K562 (cell line): Measurements from ENCODE around the gene ARAP1. TPM values are rescaled to one million over a fixed set of nuclear protein-coding genes. Genes with fewer than 3 reads are reported as not detected.

Source experiments
- ATAC-seq: fragments of 200-7000 bp; cut with Tn5 transposase; 3 replicates; pipeline ENCODE4 v1.9.1; 2020; ENCODE audit warnings: moderate library complexity
- BruUV-seq: library from RNA; stranded (reverse); fragments of 400-500 nt; replicated peaks from 2 replicates; lab custom pipeline; 2021; lab: Mats Ljungman, UMichigan
- CTCF ChIA-PET: fragments of 300-600 bp; formaldehyde crosslinking; extraction: SDS; loops from one replicate; lab custom pipeline; 2021; ENCODE audit warnings: low intra/inter-chr PET ratio; lab: Yijun Ruan, JAX
- POLR2A ChIA-PET: fragments of 300-600, 350-650 bp; sonication (Branson Sonifier 250); formaldehyde crosslinking; extraction: SDS; loops from one replicate; lab custom pipeline; 2021; ENCODE audit warnings: antibody characterized with exemption, inconsistent platforms; lab: Yijun Ruan, JAX
- DNase-seq, 4 experiments: peaks; one replicate each; pipeline versions ENCODE4 v3.0.0 to v3.0.0-alpha.2; 2011 to 2018; ENCODE audit warnings: low spot score in 3 of 4, mixed read lengths in 3 of 4; ENCODE audit errors: extremely low read depth in 1 of 4
- FAIRE-seq: peaks from 2 replicates; lab custom pipeline; 2011; peaks lifted over from hg19 to GRCh38; lab: Jason Lieb, UNC
- H2AFZ ChIP-seq: 2 replicates; pipeline ENCODE4 v1.6.0; 2011; ENCODE audit warnings: low read depth, low read length, control low read depth, inconsistent platforms
- H3K27ac ChIP-seq: fragments of 200-600 bp; 3 replicates; pipeline ENCODE4 v1.8.0; 2011; ENCODE audit warnings: low read depth, mild to moderate bottlenecking, control low read depth, inconsistent platforms, low read length, moderate library complexity, mixed read lengths; ENCODE audit errors: extremely low read depth
- H3K27me3 ChIP-seq, 2 experiments: fragments of 300-600 bp in 1 of 2; 2 replicates in 1 of 2; 3 replicates in 1 of 2; pipeline versions ENCODE4 v1.6.0 to v1.8.0; 2011; ENCODE audit warnings: inconsistent platforms in 2 of 2, low read length in 2 of 2, mild to moderate bottlenecking in 1 of 2, mixed read lengths in 1 of 2, moderate library complexity in 1 of 2; ENCODE audit not compliant: control insufficient read depth in 2 of 2, insufficient read depth in 2 of 2
- H3K36me3 ChIP-seq: fragments of 300-600 bp; 3 replicates; pipeline ENCODE4 v1.8.0; 2011; ENCODE audit warnings: mild to moderate bottlenecking, low read length, inconsistent platforms; ENCODE audit not compliant: control insufficient read depth, insufficient read depth
- H3K4me1 ChIP-seq, 2 experiments: fragments of 200-600 bp in 1 of 2; replicated peaks in 1 of 2; 2 replicates in 1 of 2; 3 replicates in 1 of 2; pipeline versions ENCODE4 v1.5.1 to v1.8.0; 2011; ENCODE audit warnings: inconsistent platforms in 2 of 2, low read length in 2 of 2, mild to moderate bottlenecking in 1 of 2, mixed read lengths in 1 of 2, moderate library complexity in 1 of 2; ENCODE audit not compliant: control insufficient read depth in 2 of 2, insufficient read depth in 2 of 2
- H3K4me2 ChIP-seq: 2 replicates; pipeline ENCODE4 v1.6.1; 2011; ENCODE audit warnings: low read length, control low read depth, inconsistent platforms, mixed read lengths; ENCODE audit not compliant: insufficient read depth
- H3K4me3 ChIP-seq: fragments of 200-600 bp; sonication (generic), shearing (Covaris generic); 2 replicates; pipeline ENCODE4 v1.5.1; 2016; ENCODE audit warnings: control low read depth, inconsistent platforms
- H3K79me2 ChIP-seq: fragments of 200-600 bp; 3 replicates; pipeline ENCODE4 v1.8.0; 2011; ENCODE audit warnings: low read length, inconsistent platforms; ENCODE audit not compliant: control insufficient read depth, insufficient read depth
- H3K9ac ChIP-seq, 2 experiments: 2 replicates each; pipeline versions ENCODE4 v1.6.0 to v1.6.1; 2011; ENCODE audit warnings: low read depth in 2 of 2, low read length in 2 of 2, control low read depth in 1 of 2, inconsistent platforms in 1 of 2, mild to moderate bottlenecking in 1 of 2, mixed read lengths in 1 of 2; ENCODE audit not compliant: insufficient read depth in 1 of 2
- H3K9me1 ChIP-seq: one replicate; pipeline ENCODE4 v1.6.0; 2011; ENCODE audit warnings: inconsistent platforms, mild to moderate bottlenecking, low read length, moderate library complexity; ENCODE audit not compliant: control insufficient read depth, insufficient read depth
- H3K9me3 ChIP-seq: replicated peaks from 2 replicates; pipeline ENCODE4 v1.5.1; 2011; ENCODE audit warnings: low read depth, low read length, inconsistent platforms; ENCODE audit not compliant: control insufficient read depth, insufficient read depth
- H4K20me1 ChIP-seq: replicated peaks from 2 replicates; pipeline ENCODE4 v1.6.1; 2011; ENCODE audit warnings: low read length, inconsistent platforms, mixed read lengths; ENCODE audit not compliant: control insufficient read depth, insufficient read depth
- ADNP ChIP-seq: fragments of 200-800 bp; sonication (Bioruptor generic); IDR thresholded peaks from 2 replicates; pipeline ENCODE4 v1.6.1; 2016; ENCODE audit warnings: missing genetic modification characterization, missing compliant biosample characterization
- CBX5 ChIP-seq: IDR thresholded peaks from 2 replicates; pipeline ENCODE4 v1.6.1; 2014; ENCODE audit warnings: low read depth, borderline replicate concordance
- E2F4 ChIP-seq: sonication (generic); formaldehyde crosslinking; IDR thresholded peaks from 2 replicates; pipeline ENCODE4 v1.8.0; 2022; ENCODE audit warnings: mild to moderate bottlenecking, low read depth, missing genetic modification reagents
- GATAD2A ChIP-seq: fragments of 450-650 bp; IDR thresholded peaks from 2 replicates; pipeline ENCODE4 v1.6.1; 2017
- HMG20A ChIP-seq: fragments of 450-650 bp; formaldehyde crosslinking; conservative IDR thresholded peaks from 2 replicates; pipeline ENCODE4 v1.4.0; 2020; ENCODE audit warnings: mild to moderate bottlenecking, mixed read lengths
- MIER1 ChIP-seq: fragments of 450-650 bp; IDR thresholded peaks from 2 replicates; pipeline ENCODE4 v1.6.1; 2016; ENCODE audit warnings: antibody characterized with exemption, mild to moderate bottlenecking, low read depth
- NFATC3 ChIP-seq: fragments of 450-650 bp; IDR thresholded peaks from 2 replicates; pipeline ENCODE4 v1.6.1; 2017; ENCODE audit warnings: mild to moderate bottlenecking
- NR2C2 ChIP-seq, 2 experiments: fragments of 200-800 bp in 1 of 2; sonication (Bioruptor generic) in 1 of 2; sonication (generic) in 1 of 2; formaldehyde crosslinking in 1 of 2; IDR thresholded peaks; 2 replicates each; pipeline versions ENCODE4 v1.6.1 to v1.8.0; 2016 to 2022; ENCODE audit warnings: mild to moderate bottlenecking in 1 of 2, missing compliant biosample characterization in 1 of 2, missing genetic modification characterization in 1 of 2, missing genetic modification reagents in 1 of 2
- SNAPC5 ChIP-seq: fragments of 250-450 bp; sonication (Bioruptor Pico); IDR thresholded peaks from 2 replicates; pipeline ENCODE4 v1.8.0; 2021; ENCODE audit warnings: moderate library complexity, mild to moderate bottlenecking, inconsistent platforms
- ZBTB17 ChIP-seq: fragments of 450-650 bp; formaldehyde crosslinking; IDR thresholded peaks from 2 replicates; pipeline ENCODE4 v1.4.0; 2020; ENCODE audit warnings: mild to moderate bottlenecking
- ZBTB8A ChIP-seq: fragments of 450-650 bp; IDR thresholded peaks from 2 replicates; pipeline ENCODE4 v1.6.1; 2018; ENCODE audit warnings: mild to moderate bottlenecking, moderate library complexity; ENCODE audit not compliant: partially characterized antibody
- ZEB2 ChIP-seq: fragments of 450-650 bp; IDR thresholded peaks from 2 replicates; pipeline ENCODE4 v1.6.1; 2016
- ZNF253 ChIP-seq: fragments of 250-450 bp; sonication (Bioruptor Pico); conservative IDR thresholded peaks from 2 replicates; pipeline ENCODE4 v1.6.1; 2021; ENCODE audit warnings: mild to moderate bottlenecking
- WGBS: fragments of 100-300 bp; shearing (Covaris generic); methylation state at CpG from one replicate; pipeline ENCODE4 v1.1.6; 2016; ENCODE audit warnings: low coverage, mixed read lengths; ENCODE audit not compliant: insufficient coverage; ENCODE audit errors: missing lambda C conversion rate; 5-methylcytosine and 5-hydroxymethylcytosine counted together
- in situ Hi-C: fragments of 300-500 bp; cut with MboI; formaldehyde crosslinking; loops from 4 replicates; pipeline ENCODE4 v1.15.0; 2018; ENCODE audit warnings: inconsistent platforms, mixed read lengths
- intact Hi-C: fragments of 100-400 bp; cut with micrococcal nuclease; formaldehyde crosslinking; loops from 2 replicates; pipeline ENCODE4 v1.14.2; 2022
- polyA plus RNA-seq, 8 experiments: library from polyadenylated mRNA; depleted of rRNA in 4 of 8; stranded (reverse) in 5 of 8; unstranded in 3 of 8; fragments of >200 nt; fragmentation: Nextera tagmentation in 2 of 8; fragmentation: Illumina TruSeq in 1 of 8; extraction: Ambion mirVana in 2 of 8; extraction: Trizol in 1 of 8; gene quantifications; 2 replicates each; pipeline versions ENCODE4 v1.2.1 to v1.2.3, GENCODE V29; 2011 to 2014; ENCODE audit warnings: inconsistent platforms in 1 of 8, missing spikeins in 1 of 8
- total RNA-seq, 7 experiments: library from RNA; depleted of rRNA in 6 of 7; stranded (reverse); fragments of >200 nt in 6 of 7; fragmentation: Illumina TruSeq in 2 of 7; extraction: Trizol in 2 of 7; gene quantifications; 2 replicates each; pipeline versions ENCODE4 v1.2.1 to v1.2.3, GENCODE V29; 2011 to 2021; ENCODE audit warnings: low replicate concordance in 1 of 7
- TF ChIP-seq, protein P1 (sequence below): IDR thresholded peaks from 2 replicates; pipeline ENCODE4 v1.6.1; 2011; ENCODE audit warnings: borderline replicate concordance, low read depth, mild to moderate bottlenecking, moderate library complexity, low read length; ENCODE audit not compliant: insufficient read depth, poor library complexity, severe bottlenecking

The ARAP1 gene
- total and polyA plus RNA-seq, 9 of the 15 experiments (the other 6 are each of a cell fraction or from before 2014, with no cell fraction given), result 0.23 to 67.0 (median 24.6) TPM

GRCh38 chr11:72686639-72687220, 65.5 kb downstream of the ARAP1 start:
- no TSS peak for BruUV-seq

More at GRCh38 chr11:72686639-72687220, 65.5 kb downstream of the ARAP1 start:
- intact Hi-C loops, result no loop called here
- no peaks in the 10 kb centered on the region for H3K9me3 ChIP-seq
- H3K27ac ChIP-seq, result no peak overlapping the region
- H3K9me1 ChIP-seq, result peaks cover 5% of the 10 kb centered on the region
- no peak overlapping the region for H3K4me2 ChIP-seq
- peaks cover 65% of the 10 kb centered on the region; the same call in 2 of the 3 replicates for H3K36me3 ChIP-seq
- 66% methylated on average over 6 of the region's 8 CpGs for WGBS
- POLR2A ChIA-PET, result interaction anchor here (1.2 kb wide), 1 partner anchor 11 kb away, joined by 4 read pairs; no protein-coding TSS in a partner anchor
- TF ChIP-seq NR2C2 (CRISPR knock-in tag; IDR thresholded peaks at IDR 0.05) (no peak), NR2C2 (tag; IDR thresholded peaks at IDR 0.05) (no peak), ZBTB8A (no peak), CBX5 (no peak), E2F4 (no peak), GATAD2A (no peak), ADNP (tag) (no peak), HMG20A (CRISPR knock-in tag) (no peak), MIER1 (no peak), NFATC3 (no peak), SNAPC5 (CRISPR knock-in tag) (no peak), ZNF253 (CRISPR knock-in tag) (no peak), ZEB2 (no peak), ZBTB17 (CRISPR knock-in tag) (no peak)
- TF ChIP-seq, protein P1, sequence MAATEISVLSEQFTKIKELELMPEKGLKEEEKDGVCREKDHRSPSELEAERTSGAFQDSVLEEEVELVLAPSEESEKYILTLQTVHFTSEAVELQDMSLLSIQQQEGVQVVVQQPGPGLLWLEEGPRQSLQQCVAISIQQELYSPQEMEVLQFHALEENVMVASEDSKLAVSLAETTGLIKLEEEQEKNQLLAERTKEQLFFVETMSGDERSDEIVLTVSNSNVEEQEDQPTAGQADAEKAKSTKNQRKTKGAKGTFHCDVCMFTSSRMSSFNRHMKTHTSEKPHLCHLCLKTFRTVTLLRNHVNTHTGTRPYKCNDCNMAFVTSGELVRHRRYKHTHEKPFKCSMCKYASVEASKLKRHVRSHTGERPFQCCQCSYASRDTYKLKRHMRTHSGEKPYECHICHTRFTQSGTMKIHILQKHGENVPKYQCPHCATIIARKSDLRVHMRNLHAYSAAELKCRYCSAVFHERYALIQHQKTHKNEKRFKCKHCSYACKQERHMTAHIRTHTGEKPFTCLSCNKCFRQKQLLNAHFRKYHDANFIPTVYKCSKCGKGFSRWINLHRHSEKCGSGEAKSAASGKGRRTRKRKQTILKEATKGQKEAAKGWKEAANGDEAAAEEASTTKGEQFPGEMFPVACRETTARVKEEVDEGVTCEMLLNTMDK, result no peak
- FAIRE-seq (no peak), ATAC-seq (no peak), DNase-seq (no peak)
- in situ Hi-C loops, result no loop called here
- no peaks in the 10 kb centered on the region for H3K27me3 ChIP-seq
- peaks cover 29% of the 10 kb centered on the region for H4K20me1 ChIP-seq
- CTCF ChIA-PET, result no interaction called here
- H2AFZ ChIP-seq, result no peak overlapping the region
- H3K4me3 ChIP-seq, result no peak overlapping the region
- no peaks in the 10 kb centered on the region for H3K79me2 ChIP-seq
- no peak overlapping the region; a peak in 1 of 4 replicates for H3K9ac ChIP-seq
- peaks cover 3 to 29% of the 10 kb centered on the region in 2 experiments; a peak in 4 of 5 replicates for H3K4me1 ChIP-seq
